WTC11 (cell line): ENCODE measurements around the gene DNAH7. TPM values are rescaled to one million over a fixed set of nuclear protein-coding genes. Genes with fewer than 3 reads are reported as not detected.

ENCODE experiments used
- ATAC-seq: fragments of 200-7000 bp; cut with Tn5 transposase; 2 replicates; pipeline ENCODE4 v1.10.0; 2021; ENCODE audit warnings: mild to moderate bottlenecking, moderate library complexity
- CTCF ChIA-PET: fragments of 300-600 bp; sonication (Branson Sonifier 250); formaldehyde crosslinking; loops from one replicate; lab custom pipeline; 2021; ENCODE audit warnings: antibody characterized with exemption; lab: Charles Lee
- POLR2A ChIA-PET: fragments of 350-600 bp; sonication (Branson Sonifier 250); formaldehyde crosslinking; loops from one replicate; lab custom pipeline; 2021; ENCODE audit warnings: antibody characterized with exemption; lab: Charles Lee
- DNase-seq: peaks from one replicate; pipeline ENCODE4 v3.0.0; 2021; ENCODE audit warnings: low spot score
- H3K27ac Mint-ChIP-seq: 2 replicates; pipeline ENCODE4 v1.8.0; 2021; ENCODE audit warnings: mixed read lengths
- H3K27me3 Mint-ChIP-seq: 2 replicates; pipeline ENCODE4 v1.8.0; 2021; ENCODE audit warnings: low read depth, mild to moderate bottlenecking, moderate library complexity, mixed read lengths
- H3K36me3 Mint-ChIP-seq: 2 replicates; pipeline ENCODE4 v1.8.0; 2021; ENCODE audit warnings: mixed read lengths
- H3K4me1 Mint-ChIP-seq: 2 replicates; pipeline ENCODE4 v1.8.0; 2022; ENCODE audit warnings: mixed read lengths
- H3K4me3 Mint-ChIP-seq: 2 replicates; pipeline ENCODE4 v1.8.0; 2021; ENCODE audit warnings: mild to moderate bottlenecking, moderate library complexity, mixed read lengths
- H3K9me3 Mint-ChIP-seq: 2 replicates; pipeline ENCODE4 v1.8.0; 2021; ENCODE audit warnings: mixed read lengths
- ATF6 ChIP-seq: sonication (generic); formaldehyde crosslinking; IDR thresholded peaks from 2 replicates; pipeline ENCODE4 v1.8.1; 2023; ENCODE audit warnings: mild to moderate bottlenecking, missing genetic modification reagents
- ESRRA ChIP-seq: sonication (generic); formaldehyde crosslinking; IDR thresholded peaks from 2 replicates; pipeline ENCODE4 v1.8.1; 2022; ENCODE audit warnings: mild to moderate bottlenecking, missing genetic modification reagents, borderline replicate concordance
- FOXP1 ChIP-seq: sonication (generic); formaldehyde crosslinking; IDR thresholded peaks from 2 replicates; pipeline ENCODE4 v1.8.0; 2022; ENCODE audit warnings: missing genetic modification reagents, mild to moderate bottlenecking, moderate library complexity, borderline replicate concordance
- IRF1 ChIP-seq: sonication (generic); formaldehyde crosslinking; IDR thresholded peaks from 2 replicates; pipeline ENCODE4 v1.8.0; 2023; ENCODE audit warnings: missing genetic modification reagents
- JUN ChIP-seq: sonication (generic); formaldehyde crosslinking; IDR thresholded peaks from 2 replicates; pipeline ENCODE4 v1.8.0; 2023; ENCODE audit warnings: mild to moderate bottlenecking, missing genetic modification reagents
- MAX ChIP-seq: sonication (generic); formaldehyde crosslinking; IDR thresholded peaks from 2 replicates; pipeline ENCODE4 v1.8.0; 2022; ENCODE audit warnings: mild to moderate bottlenecking, missing genetic modification reagents
- NFE2L1 ChIP-seq: sonication (generic); formaldehyde crosslinking; IDR thresholded peaks from 2 replicates; pipeline ENCODE4 v1.8.1; 2023; ENCODE audit warnings: missing genetic modification reagents
- NFYB ChIP-seq: sonication (generic); formaldehyde crosslinking; conservative IDR thresholded peaks from 2 replicates; pipeline ENCODE4 v1.8.0; 2022; ENCODE audit warnings: low read depth, missing genetic modification reagents
- NR2C2 ChIP-seq: sonication (generic); formaldehyde crosslinking; IDR thresholded peaks from 2 replicates; pipeline ENCODE4 v1.8.0; 2022; ENCODE audit warnings: mild to moderate bottlenecking, missing genetic modification reagents
- RELA ChIP-seq: sonication (generic); formaldehyde crosslinking; IDR thresholded peaks from 2 replicates; pipeline ENCODE4 v1.8.1; 2022; ENCODE audit warnings: missing genetic modification reagents, mild to moderate bottlenecking, borderline replicate concordance
- SMAD3 ChIP-seq: sonication (generic); formaldehyde crosslinking; IDR thresholded peaks from 2 replicates; pipeline ENCODE4 v1.8.0; 2022; ENCODE audit warnings: missing genetic modification reagents, mild to moderate bottlenecking, borderline replicate concordance
- TCF7 ChIP-seq: sonication (generic); formaldehyde crosslinking; IDR thresholded peaks from 2 replicates; pipeline ENCODE4 v1.8.0; 2022; ENCODE audit warnings: mild to moderate bottlenecking, low read depth, missing genetic modification reagents, moderate library complexity
- TEAD4 ChIP-seq: sonication (generic); formaldehyde crosslinking; IDR thresholded peaks from 2 replicates; pipeline ENCODE4 v1.8.0; 2022; ENCODE audit warnings: mild to moderate bottlenecking, missing genetic modification reagents
- USF1 ChIP-seq: sonication (generic); formaldehyde crosslinking; IDR thresholded peaks from 2 replicates; pipeline ENCODE4 v1.8.0; 2022; ENCODE audit warnings: mild to moderate bottlenecking, missing genetic modification reagents
- ZNF317 ChIP-seq: sonication (generic); formaldehyde crosslinking; IDR thresholded peaks from 2 replicates; pipeline ENCODE4 v1.8.1; 2023; ENCODE audit warnings: low read depth, mild to moderate bottlenecking, moderate library complexity, missing genetic modification reagents, borderline replicate concordance
- ZNF423 ChIP-seq: fragments of 250-450 bp; sonication (Bioruptor Pico); IDR thresholded peaks from 2 replicates; pipeline ENCODE4 v2.1.2; 2022; ENCODE audit warnings: mild to moderate bottlenecking, moderate library complexity
- ZSCAN18 ChIP-seq: fragments of 250-450 bp; sonication (Bioruptor Pico); IDR thresholded peaks from 2 replicates; pipeline ENCODE4 v2.1.2; 2022; ENCODE audit warnings: mild to moderate bottlenecking, moderate library complexity
- total RNA-seq: library from RNA; stranded (reverse); gene quantifications from 3 replicates; pipeline ENCODE4 v1.2.3, GENCODE V29; 2021
- TF ChIP-seq, protein P1 (sequence below): fragments of 250-450 bp; sonication (Bioruptor Pico); IDR thresholded peaks from 2 replicates; pipeline ENCODE4 v1.9.0; 2021; ENCODE audit warnings: mild to moderate bottlenecking
- TF ChIP-seq, protein P2 (sequence below): sonication (generic); formaldehyde crosslinking; IDR thresholded peaks from 2 replicates; pipeline ENCODE4 v1.8.0; 2022; ENCODE audit warnings: missing genetic modification reagents
- TF ChIP-seq, protein P3 (sequence below): fragments of 250-450 bp; sonication (Bioruptor Pico); conservative IDR thresholded peaks from 2 replicates; pipeline ENCODE4 v1.9.0; 2021; ENCODE audit warnings: mild to moderate bottlenecking

DNAH7 gene
- total RNA-seq, 1 experiment from 2014 or later: 0.04 TPM

- ChIA-PET CTCF (no interaction called here), POLR2A (no interaction called here)
Measured at GRCh38 chr2:195782156-195782555, 286.5 kb downstream of the DNAH7 start.

GRCh38 chr2:195779491-195779890 is 289.1 kb downstream of the DNAH7 start:
- CTCF ChIA-PET: interaction anchor here (0.7 kb wide), 1 partner anchor 159 kb away, joined by 3 read pairs; no protein-coding TSS in a partner anchor
- Mint-ChIP-seq H3K27me3 (no peaks in the 10 kb centered on the region), H3K36me3 (no peaks in the 10 kb centered on the region), H3K9me3 (no peaks in the 10 kb centered on the region), H3K27ac (no peak overlapping the region), H3K4me1 (peaks cover 16% of the 10 kb centered on the region), H3K4me3 (no peak overlapping the region)
- ATAC-seq (peak; percentile 57; the same call in 1 of the 2 replicates), DNase-seq (no peak)
- POLR2A ChIA-PET: no interaction called here
- TF ChIP-seq ATF6 (CRISPR knock-in tag) (no peak), ZNF317 (CRISPR knock-in tag) (no peak), ESRRA (CRISPR knock-in tag) (no peak), RELA (CRISPR knock-in tag) (no peak), TCF7 (CRISPR knock-in tag) (no peak), IRF1 (no peak), SMAD3 (no peak)
- TF ChIP-seq, protein P1, sequence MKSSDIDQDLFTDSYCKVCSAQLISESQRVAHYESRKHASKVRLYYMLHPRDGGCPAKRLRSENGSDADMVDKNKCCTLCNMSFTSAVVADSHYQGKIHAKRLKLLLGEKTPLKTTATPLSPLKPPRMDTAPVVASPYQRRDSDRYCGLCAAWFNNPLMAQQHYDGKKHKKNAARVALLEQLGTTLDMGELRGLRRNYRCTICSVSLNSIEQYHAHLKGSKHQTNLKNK (CRISPR knock-in tag): no peak

More at GRCh38 chr2:195782156-195782555, 286.5 kb downstream of the DNAH7 start:
- no peak for DNase-seq
- TF ChIP-seq ZSCAN18 (CRISPR knock-in tag): no peak
- TF ChIP-seq TEAD4 (CRISPR knock-in tag): no peak
- no peak for TF ChIP-seq JUN
- TF ChIP-seq, protein P2, sequence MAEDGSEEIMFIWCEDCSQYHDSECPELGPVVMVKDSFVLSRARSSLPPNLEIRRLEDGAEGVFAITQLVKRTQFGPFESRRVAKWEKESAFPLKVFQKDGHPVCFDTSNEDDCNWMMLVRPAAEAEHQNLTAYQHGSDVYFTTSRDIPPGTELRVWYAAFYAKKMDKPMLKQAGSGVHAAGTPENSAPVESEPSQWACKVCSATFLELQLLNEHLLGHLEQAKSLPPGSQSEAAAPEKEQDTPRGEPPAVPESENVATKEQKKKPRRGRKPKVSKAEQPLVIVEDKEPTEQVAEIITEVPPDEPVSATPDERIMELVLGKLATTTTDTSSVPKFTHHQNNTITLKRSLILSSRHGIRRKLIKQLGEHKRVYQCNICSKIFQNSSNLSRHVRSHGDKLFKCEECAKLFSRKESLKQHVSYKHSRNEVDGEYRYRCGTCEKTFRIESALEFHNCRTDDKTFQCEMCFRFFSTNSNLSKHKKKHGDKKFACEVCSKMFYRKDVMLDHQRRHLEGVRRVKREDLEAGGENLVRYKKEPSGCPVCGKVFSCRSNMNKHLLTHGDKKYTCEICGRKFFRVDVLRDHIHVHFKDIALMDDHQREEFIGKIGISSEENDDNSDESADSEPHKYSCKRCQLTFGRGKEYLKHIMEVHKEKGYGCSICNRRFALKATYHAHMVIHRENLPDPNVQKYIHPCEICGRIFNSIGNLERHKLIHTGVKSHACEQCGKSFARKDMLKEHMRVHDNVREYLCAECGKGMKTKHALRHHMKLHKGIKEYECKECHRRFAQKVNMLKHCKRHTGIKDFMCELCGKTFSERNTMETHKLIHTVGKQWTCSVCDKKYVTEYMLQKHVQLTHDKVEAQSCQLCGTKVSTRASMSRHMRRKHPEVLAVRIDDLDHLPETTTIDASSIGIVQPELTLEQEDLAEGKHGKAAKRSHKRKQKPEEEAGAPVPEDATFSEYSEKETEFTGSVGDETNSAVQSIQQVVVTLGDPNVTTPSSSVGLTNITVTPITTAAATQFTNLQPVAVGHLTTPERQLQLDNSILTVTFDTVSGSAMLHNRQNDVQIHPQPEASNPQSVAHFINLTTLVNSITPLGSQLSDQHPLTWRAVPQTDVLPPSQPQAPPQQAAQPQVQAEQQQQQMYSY: no peak
- no peak for TF ChIP-seq NR2C2 (CRISPR knock-in tag)
- TF ChIP-seq, protein P3, sequence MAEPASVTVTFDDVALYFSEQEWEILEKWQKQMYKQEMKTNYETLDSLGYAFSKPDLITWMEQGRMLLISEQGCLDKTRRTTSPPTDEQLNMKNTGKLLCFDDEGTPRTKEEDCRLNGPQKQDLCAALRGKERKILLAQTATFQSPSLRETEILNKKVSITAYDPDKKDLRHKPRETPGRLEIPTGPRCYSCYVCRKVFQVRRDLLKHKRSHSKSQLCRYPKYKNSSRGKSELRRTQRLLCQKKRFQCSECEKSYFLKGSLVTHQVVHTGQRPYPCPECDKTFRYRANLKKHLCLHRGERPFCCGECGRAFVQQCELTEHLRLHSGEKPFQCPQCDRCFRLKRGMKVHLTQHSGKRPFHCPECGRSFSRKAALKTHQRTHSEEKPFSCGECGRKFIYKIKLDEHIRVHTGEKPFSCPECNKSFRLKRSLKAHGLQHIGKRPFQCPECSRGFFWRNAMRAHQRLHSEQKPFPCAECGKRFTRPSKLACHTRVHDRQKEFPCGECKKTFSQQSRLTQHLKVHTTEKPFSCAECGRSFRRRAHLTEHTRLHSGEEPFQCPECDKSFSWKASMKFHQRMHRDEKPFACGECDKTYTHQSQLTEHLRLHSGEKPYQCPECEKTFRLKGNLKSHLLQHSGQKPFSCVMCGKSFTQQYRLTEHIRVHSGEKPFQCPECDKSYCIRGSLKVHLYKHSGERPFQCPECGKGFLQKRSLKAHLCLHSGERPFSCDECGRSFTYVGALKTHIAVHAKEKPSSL (CRISPR knock-in tag): no peak
- TF ChIP-seq MAX (CRISPR knock-in tag): no peak
- no peak for TF ChIP-seq NFYB (CRISPR knock-in tag)
- no peak for TF ChIP-seq ZNF423 (CRISPR knock-in tag)
- TF ChIP-seq USF1 (CRISPR knock-in tag): no peak
- no peak for TF ChIP-seq FOXP1 (CRISPR knock-in tag)
- no peak for TF ChIP-seq NFE2L1 (CRISPR knock-in tag)
- TF ChIP-seq, all 79 proteins: peak for 0
- no peak overlapping the region for H3K4me3 Mint-ChIP-seq
- no peak for ATAC-seq
- H3K36me3 Mint-ChIP-seq: no peaks in the 10 kb centered on the region
- H3K9me3 Mint-ChIP-seq: no peaks in the 10 kb centered on the region
- H3K27ac Mint-ChIP-seq: no peak overlapping the region
- H3K4me1 Mint-ChIP-seq: no peaks in the 10 kb centered on the region
- no peaks in the 10 kb centered on the region for H3K27me3 Mint-ChIP-seq
